ENCODE data around the gene PBX3.

PBX3 gene

GRCh38 chr9:125985142-125985997 is 238.2 kb downstream of the PBX3 start:
- DNase-seq: no peak

GRCh38 chr9:125985998-125986655 is 239.0 kb downstream of the PBX3 start:
- no peak for DNase-seq

- no peak for DNase-seq
Observed at GRCh38 chr9:125986966-125987365, 239.8 kb downstream of the PBX3 start.

GRCh38 chr9:125987420-125987819 is 240.2 kb downstream of the PBX3 start:
- DNase-seq: no peak

DNA sequence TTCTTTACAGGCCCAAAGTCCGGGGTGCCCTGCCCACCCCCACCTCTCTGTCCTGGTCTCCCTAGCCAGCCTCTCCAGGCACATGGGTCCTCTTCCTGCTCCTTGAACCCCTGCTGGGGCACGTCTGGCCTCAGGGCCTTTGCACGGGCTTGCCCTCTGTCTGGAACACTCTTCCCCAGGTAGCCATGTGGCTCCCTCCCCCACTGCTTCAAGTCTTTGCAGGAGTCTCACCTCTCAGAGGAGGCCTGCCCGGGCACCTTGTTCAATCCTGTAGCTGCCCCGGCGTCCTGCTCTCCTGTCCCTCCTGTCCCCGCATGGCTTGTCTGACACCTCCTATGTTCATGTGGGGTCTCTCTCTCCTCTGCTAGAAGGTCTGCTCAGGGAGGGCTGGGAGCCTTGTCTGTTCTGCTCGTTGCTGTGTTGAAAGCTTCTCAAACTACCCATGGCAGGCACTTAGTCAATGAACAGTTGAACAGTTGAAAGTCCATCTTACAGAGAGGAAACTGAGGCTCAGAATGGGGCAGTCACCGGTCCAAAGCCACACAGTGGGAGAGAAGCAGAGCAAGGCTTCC is 241.4 kb downstream of the PBX3 start:
- DNase-seq: no peak

DNA sequence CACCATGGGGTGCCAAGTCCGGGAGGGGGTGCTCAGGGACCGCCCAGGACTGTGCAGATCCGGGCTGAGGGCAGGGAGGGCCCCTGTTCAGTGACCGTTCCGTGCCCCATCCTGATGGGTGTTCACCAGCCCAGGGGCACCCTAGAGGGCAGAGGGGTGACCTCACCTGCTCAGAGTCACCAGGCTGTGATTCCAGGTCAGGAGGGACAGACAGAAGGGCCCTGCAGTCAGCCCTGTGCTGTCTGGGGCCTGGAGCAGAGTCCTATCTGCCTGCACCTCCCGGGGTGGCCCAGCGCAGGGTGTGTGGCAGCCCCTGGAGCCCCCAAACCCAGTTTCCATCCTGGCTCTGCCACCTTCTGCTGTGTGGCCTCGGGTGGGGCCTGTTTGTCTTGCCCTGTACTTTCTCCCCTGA is 241.9 kb downstream of the PBX3 start:
- DNase-seq: no peak

DNA sequence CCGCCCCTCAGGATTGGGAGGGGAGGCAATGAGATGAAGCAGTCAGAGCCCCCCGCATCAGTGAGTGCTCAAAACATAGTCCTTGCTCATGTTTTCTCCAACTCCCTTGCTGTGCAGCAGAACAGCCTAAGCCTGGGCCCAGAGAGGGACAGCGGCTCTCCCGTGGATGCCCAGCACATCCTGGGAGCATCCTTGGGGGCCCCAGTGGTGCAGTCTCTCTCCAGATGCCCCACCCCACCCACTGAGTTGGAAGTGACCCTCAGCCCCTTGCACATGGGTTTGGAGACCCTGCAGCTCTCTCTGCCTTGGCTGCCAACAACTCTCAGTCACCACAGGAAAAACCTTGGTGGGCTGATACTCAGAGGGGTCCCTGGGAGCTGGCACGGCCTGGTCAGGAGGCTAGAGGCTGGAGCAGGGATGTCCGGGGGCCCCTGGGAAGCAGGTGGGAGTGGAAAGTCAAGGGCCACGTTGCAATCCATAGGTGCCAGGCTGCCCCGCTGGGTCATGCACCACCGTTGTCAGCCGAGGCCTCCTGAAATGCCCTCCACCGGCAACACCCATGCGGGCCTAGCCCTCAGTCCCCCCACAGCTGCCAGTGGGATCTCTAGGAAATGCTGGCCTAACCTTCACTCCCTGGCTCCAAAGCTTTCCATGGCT is 242.5 kb downstream of the PBX3 start:
- no peak for DNase-seq

DNA sequence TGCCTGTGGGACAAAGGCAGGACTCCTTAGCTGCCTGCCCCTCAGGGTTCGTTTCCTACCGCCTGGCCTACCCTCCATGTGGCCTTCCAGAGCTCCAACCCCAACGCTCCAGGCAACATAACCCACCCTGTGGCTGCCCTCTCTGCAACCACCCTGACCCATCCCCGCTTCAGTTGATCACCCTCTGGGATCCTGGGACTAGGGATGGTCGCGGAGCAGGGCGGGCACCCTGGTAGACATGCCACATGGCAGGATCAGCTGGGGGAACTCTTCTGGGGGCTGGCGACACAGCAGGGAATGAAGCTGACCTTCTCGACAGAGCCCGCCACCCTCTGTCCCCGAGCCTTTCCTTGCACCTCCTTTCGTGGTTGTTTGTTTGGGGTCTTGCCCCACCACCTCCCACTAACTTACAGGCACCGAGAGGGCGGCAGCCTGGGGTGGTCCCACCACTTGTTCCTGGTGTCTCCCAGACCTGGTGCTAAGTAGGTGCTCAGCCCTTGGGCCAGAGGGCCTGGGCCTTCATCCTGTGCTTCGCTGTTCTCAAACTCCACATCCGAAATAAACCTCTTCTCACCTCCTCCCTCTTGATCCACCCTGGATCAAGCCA is 243.1 kb downstream of the PBX3 start:
- DNase-seq: no peak

- DNase-seq: no peak
Observed at GRCh38 chr9:125990793-125991220, 243.6 kb downstream of the PBX3 start.

- no peak for DNase-seq
Observed at GRCh38 chr9:125991886-125992529, 244.8 kb downstream of the PBX3 start.

GRCh38 chr9:125992557-125992956 is 245.4 kb downstream of the PBX3 start:
- no peak for DNase-seq

DNA sequence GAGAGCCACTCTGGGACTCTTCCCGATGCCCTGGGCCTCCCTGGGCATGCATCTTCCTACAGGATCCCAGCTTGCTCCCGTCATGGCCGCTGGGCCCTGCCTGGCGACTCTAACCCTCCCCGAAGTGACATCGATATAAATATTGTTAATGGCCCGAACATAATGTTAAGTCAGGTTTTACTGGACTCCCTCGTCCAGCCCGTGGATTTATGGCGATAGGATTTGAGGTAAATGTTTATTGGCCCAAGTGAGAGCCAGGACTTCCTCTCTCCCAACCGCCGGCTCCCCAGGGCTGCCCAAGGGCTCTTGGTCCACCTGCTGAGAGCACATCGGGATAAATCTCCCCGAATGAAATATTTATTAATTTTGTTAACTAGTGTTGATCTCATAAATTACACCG is 246.3 kb downstream of the PBX3 start:
- no peak for DNase-seq

GRCh38 chr9:125994066-125994943 is 247.1 kb downstream of the PBX3 start:
- no peak for DNase-seq

DNA sequence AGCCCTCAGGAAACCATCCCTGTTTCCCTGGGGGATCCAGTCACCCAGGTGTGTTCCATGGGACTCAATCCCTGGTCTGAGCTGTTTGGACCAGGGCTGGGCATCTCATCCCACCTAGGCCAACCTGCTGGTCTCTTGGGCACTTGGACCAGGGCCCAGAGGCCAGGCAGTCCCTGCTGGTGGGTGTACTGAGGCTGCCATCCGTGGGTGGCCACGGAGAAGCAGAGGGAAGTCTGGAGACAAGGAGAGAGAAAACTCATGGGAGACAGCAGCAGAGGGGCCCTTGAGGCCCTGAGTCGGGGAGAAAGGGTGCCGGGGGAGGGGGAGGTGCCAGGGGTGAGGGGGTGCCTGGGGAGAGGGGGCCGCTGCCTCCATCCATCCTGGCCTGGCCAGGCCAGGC is 247.8 kb downstream of the PBX3 start:
- no peak for DNase-seq

GRCh38 chr9:125995706-125996105 is 248.5 kb downstream of the PBX3 start:
- no peak for DNase-seq

DNA sequence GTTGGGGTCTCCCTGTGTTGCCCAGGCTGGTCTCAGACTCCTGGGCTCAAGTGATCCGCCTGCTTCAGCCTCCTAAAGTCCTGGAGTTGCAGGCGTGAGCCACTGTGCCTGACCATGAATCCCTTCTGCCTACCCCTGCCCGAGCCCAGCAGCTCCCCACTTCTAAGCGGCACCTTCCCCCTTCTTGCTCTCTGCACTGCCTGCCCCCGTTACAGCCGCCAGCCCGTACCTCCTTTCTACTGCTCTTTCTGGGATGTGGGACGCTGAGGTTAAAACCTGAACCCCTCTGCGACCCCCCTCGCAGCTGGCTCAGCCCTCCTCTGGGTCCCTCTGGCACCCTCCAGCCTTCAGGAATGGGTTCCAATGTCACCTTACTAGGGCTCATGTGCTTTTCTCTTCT is 249.6 kb downstream of the PBX3 start:
- DNase-seq: no peak

DNA sequence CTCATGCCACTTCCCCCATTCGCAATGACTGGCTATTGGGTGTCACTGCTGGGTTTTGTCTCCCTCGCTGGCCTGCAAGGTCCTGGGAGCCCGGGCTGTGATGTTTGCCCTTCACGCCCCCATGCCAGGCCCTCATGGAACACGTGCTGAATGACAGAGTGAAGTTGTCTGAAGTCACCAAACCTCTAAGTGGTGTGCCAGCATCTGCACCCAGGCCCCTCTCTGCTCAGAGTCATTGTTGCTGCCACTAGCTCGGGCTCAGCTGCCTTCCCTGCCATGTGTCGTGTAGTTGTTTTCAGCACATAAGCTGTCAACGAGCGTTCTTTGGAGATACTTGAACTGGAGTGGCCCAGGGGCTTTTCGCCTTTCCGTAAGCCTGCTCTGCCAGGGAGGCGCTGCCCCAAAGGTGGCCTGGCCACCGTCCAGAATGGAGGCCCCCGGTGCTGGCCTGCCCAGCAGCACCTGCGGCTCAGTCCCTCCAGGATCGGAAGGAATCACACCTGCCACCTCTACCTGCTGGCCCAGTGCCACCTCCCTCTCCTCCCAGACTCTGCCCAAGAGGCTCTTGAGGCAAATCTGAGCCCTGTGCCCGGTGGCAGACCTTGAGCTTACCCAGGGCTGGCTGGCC is 250.1 kb downstream of the PBX3 start:
- DNase-seq: no peak

- DNase-seq: no peak
Observed at GRCh38 chr9:125998837-125999503, 251.8 kb downstream of the PBX3 start.

GRCh38 chr9:125999504-125999881 is 252.3 kb downstream of the PBX3 start:
- no peak for DNase-seq

GRCh38 chr9:126000256-126000655 is 253.1 kb downstream of the PBX3 start:
- DNase-seq: no peak

Data from CD4-positive, alpha-beta T cell treated with Interleukin-12 subunit alpha and Interleukin-12 subunit beta, for 1 hour (primary cell).